BJ (cell line): ENCODE measurements around the gene CCR9. TPM values are rescaled to one million over a fixed set of nuclear protein-coding genes. Genes with fewer than 3 reads are reported as not detected.

Source experiments
- CTCF ChIA-PET: fragments of 350-600 bp; formaldehyde crosslinking; extraction: SDS; loops from one replicate; lab custom pipeline; 2021; ENCODE audit warnings: antibody characterized with exemption, inconsistent platforms; lab: Yijun Ruan, JAX
- POLR2A ChIA-PET: fragments of 300-600 bp; sonication (Branson Sonifier 250); formaldehyde crosslinking; extraction: SDS; loops from one replicate; lab custom pipeline; 2021; ENCODE audit warnings: antibody characterized with exemption; lab: Charles Lee
- DNase-seq: peaks from one replicate; pipeline ENCODE4 v3.0.0-alpha.2; 2011; ENCODE audit warnings: low read depth
- H3K27me3 ChIP-seq: 2 replicates; pipeline ENCODE4 v1.6.0; 2011; ENCODE audit warnings: low read length; ENCODE audit not compliant: control insufficient read depth, insufficient read depth
- H3K36me3 ChIP-seq: 2 replicates; pipeline ENCODE4 v1.5.1; 2011; ENCODE audit warnings: low read length; ENCODE audit not compliant: control insufficient read depth, insufficient read depth
- H3K4me3 ChIP-seq: 2 replicates; pipeline ENCODE4 v1.5.1; 2011; ENCODE audit warnings: low read depth, mild to moderate bottlenecking, control low read depth, low read length
- polyA minus RNA-seq: library from RNA; depleted of rRNA, polyadenylated mRNA; stranded (reverse); fragments of >200 nt; gene quantifications from 2 replicates; pipeline ENCODE4 v1.2.3, GENCODE V29; 2011; rRNA and poly(A)+ RNA removed
- polyA plus RNA-seq: library from polyadenylated mRNA; depleted of rRNA; stranded (reverse); fragments of >200 nt; gene quantifications from 2 replicates; pipeline ENCODE4 v1.2.3, GENCODE V29; 2011; rRNA removed
- TF ChIP-seq, protein P1 (sequence below): IDR thresholded peaks from 2 replicates; pipeline ENCODE4 v1.5.1; 2011; ENCODE audit warnings: low read depth, mild to moderate bottlenecking, control low read depth, inconsistent platforms, low read length, moderate library complexity; ENCODE audit not compliant: insufficient read depth

CCR9 gene, protein sequence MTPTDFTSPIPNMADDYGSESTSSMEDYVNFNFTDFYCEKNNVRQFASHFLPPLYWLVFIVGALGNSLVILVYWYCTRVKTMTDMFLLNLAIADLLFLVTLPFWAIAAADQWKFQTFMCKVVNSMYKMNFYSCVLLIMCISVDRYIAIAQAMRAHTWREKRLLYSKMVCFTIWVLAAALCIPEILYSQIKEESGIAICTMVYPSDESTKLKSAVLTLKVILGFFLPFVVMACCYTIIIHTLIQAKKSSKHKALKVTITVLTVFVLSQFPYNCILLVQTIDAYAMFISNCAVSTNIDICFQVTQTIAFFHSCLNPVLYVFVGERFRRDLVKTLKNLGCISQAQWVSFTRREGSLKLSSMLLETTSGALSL
- not detected in 2 replicates for polyA plus RNA-seq
- not detected in 2 replicates for polyA minus RNA-seq

DNA sequence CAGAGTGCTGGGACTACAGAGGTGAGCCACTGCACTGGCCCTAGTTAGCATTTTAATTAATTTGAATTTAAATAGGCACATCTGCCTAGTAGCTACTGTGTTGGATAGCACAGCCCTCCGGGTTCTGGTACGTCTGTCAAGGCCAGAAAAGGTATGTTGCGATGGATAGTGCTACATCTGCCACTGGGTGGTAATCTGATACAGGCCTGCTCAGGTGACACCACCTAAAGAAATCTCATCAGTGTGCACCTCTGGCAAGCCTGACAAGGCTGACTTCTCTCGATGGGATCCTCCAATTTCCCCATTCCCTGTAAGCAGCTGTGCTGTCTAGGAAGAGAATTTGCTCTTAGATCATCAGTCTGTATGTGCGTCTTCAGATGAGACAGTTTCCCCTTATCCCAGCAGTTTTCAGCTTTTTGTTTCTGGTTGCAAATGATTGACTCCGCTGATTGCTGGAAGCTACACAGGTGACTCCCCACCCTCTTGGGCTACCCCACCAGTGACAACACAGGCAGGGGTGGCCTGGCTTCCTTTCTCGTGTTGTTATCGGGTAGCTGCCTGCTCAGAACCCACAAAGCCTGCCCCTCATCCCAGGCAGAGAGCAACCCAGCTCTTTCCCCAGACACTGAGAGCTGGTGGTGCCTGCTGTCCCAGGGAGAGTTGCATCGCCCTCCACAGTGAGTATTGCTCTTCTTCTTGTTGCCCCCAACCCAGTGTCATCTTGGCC is at the start of gene CCR9:
CCR9 (plus strand) TSS at position 565 of the 727 bp plus-strand sequence. CDS start 8,391 bp downstream, outside the sequence.
- Histone ChIP-seq H3K4me3 (no peak within 1 kb of the TSS), H3K27me3 (peaks cover 21% of the 10 kb centered on the region), H3K36me3 (no peaks in the 10 kb centered on the region)
- TF ChIP-seq, protein P1, sequence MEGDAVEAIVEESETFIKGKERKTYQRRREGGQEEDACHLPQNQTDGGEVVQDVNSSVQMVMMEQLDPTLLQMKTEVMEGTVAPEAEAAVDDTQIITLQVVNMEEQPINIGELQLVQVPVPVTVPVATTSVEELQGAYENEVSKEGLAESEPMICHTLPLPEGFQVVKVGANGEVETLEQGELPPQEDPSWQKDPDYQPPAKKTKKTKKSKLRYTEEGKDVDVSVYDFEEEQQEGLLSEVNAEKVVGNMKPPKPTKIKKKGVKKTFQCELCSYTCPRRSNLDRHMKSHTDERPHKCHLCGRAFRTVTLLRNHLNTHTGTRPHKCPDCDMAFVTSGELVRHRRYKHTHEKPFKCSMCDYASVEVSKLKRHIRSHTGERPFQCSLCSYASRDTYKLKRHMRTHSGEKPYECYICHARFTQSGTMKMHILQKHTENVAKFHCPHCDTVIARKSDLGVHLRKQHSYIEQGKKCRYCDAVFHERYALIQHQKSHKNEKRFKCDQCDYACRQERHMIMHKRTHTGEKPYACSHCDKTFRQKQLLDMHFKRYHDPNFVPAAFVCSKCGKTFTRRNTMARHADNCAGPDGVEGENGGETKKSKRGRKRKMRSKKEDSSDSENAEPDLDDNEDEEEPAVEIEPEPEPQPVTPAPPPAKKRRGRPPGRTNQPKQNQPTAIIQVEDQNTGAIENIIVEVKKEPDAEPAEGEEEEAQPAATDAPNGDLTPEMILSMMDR = no peak
- ChIA-PET CTCF (interaction anchor here (0.7 kb wide), 1 partner anchor 43 kb away, joined by 3 read pairs; no protein-coding TSS in a partner anchor), POLR2A (no interaction called here)
- DNase-seq = no peak

DNA sequence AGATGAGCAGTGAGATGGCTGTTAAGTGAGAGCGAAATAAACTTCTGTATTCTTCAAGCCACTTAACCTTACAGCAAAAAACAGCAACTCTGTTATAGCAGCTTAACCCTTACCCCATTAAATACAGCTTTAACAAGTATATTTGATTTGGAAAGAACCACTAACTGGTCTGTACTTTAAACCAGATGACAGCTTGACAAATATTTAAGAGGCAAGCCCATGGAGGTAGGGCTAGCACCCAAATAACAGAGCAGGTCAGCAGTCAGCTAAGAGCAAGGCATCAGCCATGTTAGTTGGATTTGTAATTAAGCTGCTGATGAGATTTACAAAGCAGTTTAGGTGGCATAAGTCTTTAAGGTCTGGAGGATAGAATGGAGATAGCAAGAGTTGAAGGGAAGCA is 47.9 kb upstream of the CCR9 start:
- TF ChIP-seq, protein P1 = no peak
- ChIA-PET CTCF (no interaction called here), POLR2A (no interaction called here)
- Histone ChIP-seq H3K36me3 (peaks cover 4% of the 10 kb centered on the region; the same call in 1 of the 2 replicates), H3K27me3 (no peaks in the 10 kb centered on the region), H3K4me3 (no peak overlapping the region)
- DNase-seq = no peak

DNA sequence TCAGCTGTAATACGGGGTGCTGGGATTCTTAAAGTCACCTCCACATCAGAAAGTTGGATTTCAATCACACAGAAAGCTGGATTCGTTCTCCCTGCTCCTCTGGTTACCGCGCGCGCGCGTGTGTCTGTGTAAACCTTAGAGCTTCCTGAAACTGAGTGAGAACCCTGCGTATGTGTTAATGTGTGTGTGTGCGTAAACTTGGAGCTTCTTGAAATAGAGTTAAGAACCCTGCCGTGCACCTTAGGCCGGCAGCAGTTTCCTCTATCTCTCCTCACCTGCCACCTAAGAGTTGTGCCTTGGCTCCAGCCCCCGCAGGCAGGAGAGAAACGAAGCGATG is 45.0 kb upstream of the CCR9 start:
- ChIA-PET CTCF (interaction anchor here (0.5 to 2.2 kb wide), 7 partner anchors 12 to 564 kb away, joined by 3 to 10 read pairs (median 3); no protein-coding TSS in a partner anchor), POLR2A (interaction anchor here (0.6 kb wide), 1 partner anchor 23 kb away, joined by 5 read pairs; no protein-coding TSS in a partner anchor)
- Histone ChIP-seq H3K36me3 (no peaks in the 10 kb centered on the region), H3K27me3 (no peaks in the 10 kb centered on the region), H3K4me3 (peak overlapping the region; percentile 71)
- no peak for DNase-seq
- TF ChIP-seq, protein P1 = no peak

DNA sequence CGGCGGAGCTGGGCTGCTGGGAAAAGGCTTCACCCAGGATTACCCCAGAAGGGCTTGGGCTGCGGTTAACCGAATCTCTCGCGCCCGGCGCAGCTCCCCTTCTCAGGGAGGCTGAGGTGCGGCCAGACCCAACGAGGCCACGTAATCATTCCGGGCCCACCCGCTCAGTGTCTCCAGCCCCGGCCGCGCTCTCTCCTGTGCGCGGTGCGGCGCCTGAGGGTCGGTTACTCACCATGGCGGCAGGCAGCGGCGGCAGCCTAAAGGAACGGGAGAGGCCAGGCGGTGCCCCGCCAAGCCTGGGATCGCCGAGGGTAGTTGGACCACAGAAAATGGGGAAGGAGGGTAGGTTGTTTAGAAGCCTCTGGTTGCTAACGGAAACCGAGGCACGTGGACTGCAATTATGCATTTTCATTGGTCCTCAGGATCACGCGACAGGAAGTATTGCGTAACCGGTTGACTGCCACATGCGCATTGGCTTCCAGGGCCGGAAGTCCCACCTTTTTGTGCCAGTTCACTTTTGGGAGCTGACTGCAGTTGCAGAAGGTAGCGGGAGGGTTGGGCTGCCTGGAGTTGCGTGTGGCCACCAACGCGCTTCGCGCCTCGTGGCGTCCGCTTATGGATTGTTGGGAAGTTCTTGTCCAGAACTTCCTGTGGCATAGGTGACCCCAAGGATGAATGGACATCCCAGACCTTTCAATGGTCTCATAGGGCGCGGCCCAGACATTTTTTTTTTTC is 44.4 kb upstream of the CCR9 start, which contains the start of gene LZTFL1:
LZTFL1 (minus strand) TSS at position 363 of the 735 bp plus-strand sequence; CDS start at position 235, 128 bp downstream.
- peak; percentile 88 for DNase-seq
- CTCF ChIA-PET = interaction anchor here (0.5 to 2.2 kb wide), 9 partner anchors 12 to 564 kb away, joined by 3 to 10 read pairs (median 3); no protein-coding TSS in a partner anchor
- H3K4me3 ChIP-seq = peak within 1 kb of the TSS; percentile 71
- H3K36me3 ChIP-seq = no peaks in the 10 kb centered on the region
- TF ChIP-seq, protein P1 = no peak
- H3K27me3 ChIP-seq = no peaks in the 10 kb centered on the region
- POLR2A ChIA-PET = no interaction called here
